Stimulated activated CD4-positive, alpha-beta T cell treated with anti-CD3 and anti-CD28 coated beads, Interleukin-1b, Interleukin-23, amount 100 ng/mL, for 1 hour (primary cell): ENCODE data around the gene MAP2K5.

ENCODE experiments used
- DNase-seq, 2 donors: peaks; one replicate each; pipeline ENCODE4 v3.0.0-alpha.2; 2020; ENCODE audit warnings: low read depth in 2 of 2

Gene MAP2K5

DNA sequence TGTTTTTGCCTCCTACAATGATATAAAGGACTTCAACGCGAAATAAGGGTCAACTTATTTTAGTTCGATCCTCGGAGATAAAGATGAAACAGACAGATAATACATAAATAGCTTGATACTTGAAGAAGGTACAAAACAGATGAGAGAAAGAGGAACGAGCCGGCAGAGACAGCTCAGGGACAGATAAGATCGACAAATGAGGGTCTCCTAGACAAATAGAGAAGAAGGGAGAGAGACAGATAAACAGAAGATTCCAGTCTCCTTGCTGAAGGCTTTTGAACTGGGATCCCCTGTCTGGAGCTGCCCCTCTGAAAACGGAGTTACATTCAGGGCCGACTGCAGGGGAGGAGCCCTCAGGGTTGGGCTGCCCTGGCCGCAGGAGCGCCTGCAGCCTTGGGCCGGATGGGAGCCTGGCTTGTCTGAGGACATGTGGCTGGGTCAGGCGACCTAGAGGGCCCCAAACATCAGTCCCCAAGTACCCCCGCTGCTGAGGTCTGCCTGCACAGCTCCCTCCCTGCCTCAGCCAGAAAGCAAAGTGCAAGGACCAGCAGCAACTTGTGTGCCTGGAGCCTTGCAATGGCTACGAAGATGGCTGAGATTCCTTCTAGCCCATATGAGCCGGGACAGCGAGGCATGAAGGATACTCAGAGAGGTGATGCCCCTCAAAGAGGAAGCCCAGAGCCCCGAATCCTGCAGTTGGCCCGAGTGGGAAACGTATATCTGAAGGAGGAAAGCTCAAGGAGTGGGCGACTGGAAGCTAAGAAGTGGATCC is 281.9 kb downstream of the MAP2K5 start:
- no peak for DNase-seq

DNA sequence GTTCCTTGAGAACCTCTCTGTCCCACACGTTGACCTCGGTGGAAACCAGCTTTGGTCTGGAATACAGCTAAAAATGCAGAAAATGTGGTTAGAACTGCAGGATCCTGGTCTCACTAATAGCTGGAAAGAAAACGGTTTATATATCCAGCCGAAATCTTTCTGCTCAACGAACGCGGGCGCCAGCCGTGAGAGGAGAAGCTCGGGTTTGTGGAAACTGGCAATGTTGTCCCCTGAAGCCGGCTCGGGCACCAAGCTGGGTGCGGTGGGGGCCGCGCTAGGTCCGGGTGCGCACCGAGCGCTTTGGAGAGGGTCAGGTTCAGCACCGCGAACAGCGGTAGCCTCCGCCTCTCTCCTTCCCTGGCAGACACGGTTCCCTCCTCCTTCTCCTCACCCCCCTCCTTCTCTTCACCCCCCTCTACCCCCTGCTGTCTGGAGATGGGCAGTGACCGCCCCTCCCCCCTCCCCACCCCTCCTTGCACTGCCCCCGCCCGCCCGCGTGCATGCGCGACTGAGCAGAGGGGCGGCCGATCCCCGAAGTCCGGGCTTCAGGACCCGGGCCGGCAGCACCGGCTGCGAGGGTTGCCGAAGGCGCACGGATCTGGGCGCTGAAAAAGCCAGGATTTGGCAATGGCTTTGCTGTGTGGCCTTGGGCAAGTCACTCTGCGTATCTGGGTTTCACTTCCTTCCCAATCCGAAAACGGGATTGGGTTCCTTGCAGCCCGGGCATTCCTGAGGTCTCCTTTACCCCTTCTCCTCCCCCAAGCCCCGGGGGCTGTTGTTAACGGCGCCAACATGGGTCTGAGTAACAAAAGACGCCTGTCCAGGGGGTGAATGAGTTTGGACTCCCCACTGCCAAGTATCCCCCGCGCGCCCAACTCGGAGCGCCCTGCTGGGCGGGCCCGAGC is 282.7 kb downstream of the MAP2K5 start, which contains the start of gene SKOR1:
Gene SKOR1, plus strand, starts transcription at position 534 of the 905 bp plus-strand sequence. Its CDS starts 94 bp downstream, at position 628.
- no peak for DNase-seq

DNA sequence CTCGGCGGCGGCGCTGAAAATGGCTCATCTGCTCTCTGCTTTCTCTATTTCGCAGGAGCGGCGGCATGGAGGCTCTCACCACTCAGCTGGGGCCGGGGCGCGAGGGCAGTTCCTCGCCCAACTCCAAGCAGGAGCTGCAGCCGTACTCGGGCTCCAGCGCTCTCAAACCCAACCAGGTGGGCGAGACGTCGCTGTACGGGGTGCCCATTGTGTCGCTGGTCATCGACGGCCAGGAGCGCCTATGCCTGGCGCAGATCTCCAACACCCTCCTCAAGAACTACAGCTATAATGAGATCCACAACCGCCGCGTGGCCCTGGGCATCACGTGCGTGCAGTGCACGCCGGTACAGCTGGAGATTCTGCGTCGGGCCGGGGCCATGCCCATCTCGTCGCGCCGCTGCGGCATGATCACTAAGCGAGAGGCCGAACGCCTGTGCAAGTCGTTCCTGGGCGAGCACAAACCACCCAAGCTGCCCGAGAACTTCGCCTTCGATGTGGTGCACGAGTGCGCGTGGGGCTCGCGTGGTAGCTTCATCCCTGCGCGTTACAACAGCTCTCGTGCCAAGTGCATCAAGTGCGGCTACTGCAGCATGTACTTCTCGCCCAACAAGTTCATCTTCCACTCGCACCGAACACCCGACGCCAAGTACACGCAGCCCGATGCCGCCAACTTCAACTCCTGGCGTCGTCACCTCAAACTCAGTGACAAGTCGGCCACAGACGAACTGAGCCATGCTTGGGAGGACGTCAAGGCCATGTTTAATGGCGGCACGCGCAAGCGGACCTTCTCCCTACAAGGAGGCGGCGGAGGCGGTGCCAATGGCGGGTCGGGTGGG is 283.6 kb downstream of the MAP2K5 start:
- DNase-seq: no peak

DNA sequence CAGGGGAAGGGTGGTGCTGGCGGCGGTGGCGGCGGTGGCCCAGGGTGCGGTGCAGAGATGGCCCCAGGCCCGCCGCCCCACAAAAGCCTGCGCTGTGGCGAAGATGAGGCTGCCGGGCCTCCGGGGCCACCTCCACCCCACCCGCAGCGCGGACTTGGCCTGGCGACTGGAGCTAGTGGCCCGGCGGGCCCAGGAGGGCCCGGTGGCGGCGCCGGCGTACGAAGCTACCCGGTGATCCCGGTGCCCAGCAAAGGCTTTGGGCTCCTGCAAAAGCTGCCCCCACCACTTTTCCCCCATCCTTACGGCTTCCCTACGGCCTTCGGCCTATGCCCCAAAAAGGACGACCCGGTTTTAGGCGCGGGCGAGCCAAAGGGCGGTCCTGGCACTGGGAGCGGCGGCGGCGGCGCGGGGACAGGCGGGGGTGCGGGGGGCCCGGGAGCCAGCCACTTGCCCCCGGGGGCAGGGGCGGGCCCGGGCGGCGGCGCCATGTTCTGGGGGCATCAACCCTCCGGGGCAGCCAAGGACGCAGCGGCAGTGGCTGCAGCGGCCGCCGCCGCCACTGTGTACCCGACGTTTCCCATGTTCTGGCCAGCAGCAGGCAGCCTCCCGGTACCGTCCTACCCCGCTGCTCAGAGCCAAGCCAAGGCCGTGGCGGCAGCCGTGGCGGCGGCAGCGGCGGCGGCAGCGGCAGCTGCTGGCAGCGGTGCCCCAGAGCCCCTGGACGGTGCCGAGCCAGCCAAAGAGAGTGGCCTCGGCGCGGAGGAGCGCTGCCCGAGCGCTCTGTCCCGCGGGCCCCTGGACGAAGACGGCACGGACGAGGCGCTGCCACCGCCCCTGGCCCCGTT is 284.4 kb downstream of the MAP2K5 start:
- no peak for DNase-seq

DNA sequence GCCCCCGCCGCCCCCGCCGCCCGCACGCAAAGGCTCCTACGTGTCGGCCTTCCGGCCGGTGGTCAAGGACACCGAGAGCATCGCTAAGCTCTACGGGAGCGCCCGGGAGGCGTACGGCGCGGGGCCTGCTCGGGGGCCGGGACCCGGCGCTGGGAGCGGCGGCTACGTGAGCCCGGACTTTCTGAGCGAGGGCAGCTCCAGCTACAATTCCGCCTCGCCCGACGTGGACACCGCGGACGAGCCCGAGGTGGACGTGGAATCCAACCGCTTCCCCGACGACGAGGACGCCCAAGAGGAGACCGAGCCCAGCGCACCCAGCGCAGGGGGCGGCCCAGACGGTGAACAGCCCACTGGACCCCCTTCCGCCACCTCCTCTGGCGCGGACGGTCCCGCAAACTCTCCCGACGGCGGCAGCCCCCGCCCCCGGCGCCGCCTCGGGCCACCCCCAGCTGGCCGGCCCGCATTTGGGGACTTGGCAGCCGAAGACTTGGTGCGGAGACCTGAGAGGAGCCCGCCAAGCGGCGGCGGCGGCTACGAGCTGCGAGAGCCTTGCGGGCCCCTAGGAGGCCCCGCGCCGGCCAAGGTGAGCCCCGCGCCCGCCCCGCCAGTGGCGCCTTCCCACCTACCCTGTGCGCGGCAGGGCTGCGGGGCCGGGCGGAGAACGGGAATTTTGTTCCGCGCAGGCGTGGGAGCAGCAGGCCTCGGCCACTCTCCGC is 285.2 kb downstream of the MAP2K5 start:
- DNase-seq: no peak

DNA sequence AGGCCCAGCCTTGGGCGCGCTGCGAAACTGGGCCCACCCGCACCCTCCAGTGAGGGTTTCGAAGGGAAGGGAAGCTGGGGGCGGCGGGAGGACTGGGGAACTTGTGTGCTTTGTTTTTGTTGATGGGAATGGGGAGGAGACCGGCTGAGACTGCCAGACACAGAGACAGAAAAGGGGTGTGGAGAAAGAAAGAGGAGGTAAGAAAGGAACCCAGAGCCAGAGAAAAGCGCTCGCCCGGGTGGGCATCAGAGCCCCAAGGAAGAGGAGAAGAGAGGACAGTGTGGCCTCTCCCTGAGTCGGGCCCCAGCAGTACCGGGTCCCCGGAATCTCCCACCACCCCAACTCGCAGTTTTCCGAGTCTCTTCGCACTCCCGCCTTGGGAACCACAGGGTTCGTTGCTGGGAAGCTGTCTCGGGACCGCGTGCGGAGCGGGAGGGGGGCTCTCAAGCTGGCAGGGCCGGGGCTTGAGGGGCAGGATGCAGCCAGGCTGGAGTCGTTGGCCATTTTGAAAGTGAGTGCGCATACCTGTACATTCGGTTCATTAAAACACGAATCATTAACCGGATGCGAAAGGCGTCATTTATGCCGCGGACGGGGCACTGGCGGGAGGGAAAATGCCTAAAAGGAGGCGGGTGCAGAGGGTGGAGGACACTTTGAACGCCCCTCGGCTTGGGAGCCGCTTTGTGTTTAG is 285.9 kb downstream of the MAP2K5 start:
- no peak for DNase-seq

DNA sequence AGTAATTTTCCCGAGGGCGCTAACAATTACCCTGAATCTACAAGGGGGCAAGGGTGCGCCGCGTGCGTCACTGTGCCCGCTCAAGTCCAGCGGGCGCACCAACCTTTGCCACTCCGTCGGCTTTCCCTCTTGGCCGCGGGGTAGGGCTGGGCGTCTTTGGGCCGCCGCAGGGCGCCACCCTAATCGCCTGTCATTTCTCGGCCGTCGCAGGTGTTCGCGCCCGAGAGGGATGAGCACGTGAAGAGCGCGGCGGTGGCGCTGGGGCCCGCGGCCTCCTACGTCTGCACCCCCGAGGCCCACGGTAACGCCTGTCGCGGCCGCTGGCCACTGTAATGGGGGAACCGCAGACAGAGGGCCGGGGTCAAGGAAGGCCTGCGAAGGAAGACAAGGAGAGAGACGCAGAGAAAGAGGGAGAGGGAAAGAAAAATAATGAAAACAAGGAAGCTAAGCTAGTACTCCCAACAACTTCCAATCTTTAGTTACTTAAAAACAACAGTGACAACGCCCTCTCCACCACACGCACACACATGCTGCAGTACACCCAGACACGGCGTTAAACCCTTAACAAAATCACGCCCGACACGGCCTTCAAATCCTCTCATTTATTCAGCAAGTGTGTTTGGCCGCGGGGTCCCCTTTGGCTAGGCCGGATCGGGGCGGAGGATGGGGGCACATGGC is 286.6 kb downstream of the MAP2K5 start:
- DNase-seq: no peak

DNA sequence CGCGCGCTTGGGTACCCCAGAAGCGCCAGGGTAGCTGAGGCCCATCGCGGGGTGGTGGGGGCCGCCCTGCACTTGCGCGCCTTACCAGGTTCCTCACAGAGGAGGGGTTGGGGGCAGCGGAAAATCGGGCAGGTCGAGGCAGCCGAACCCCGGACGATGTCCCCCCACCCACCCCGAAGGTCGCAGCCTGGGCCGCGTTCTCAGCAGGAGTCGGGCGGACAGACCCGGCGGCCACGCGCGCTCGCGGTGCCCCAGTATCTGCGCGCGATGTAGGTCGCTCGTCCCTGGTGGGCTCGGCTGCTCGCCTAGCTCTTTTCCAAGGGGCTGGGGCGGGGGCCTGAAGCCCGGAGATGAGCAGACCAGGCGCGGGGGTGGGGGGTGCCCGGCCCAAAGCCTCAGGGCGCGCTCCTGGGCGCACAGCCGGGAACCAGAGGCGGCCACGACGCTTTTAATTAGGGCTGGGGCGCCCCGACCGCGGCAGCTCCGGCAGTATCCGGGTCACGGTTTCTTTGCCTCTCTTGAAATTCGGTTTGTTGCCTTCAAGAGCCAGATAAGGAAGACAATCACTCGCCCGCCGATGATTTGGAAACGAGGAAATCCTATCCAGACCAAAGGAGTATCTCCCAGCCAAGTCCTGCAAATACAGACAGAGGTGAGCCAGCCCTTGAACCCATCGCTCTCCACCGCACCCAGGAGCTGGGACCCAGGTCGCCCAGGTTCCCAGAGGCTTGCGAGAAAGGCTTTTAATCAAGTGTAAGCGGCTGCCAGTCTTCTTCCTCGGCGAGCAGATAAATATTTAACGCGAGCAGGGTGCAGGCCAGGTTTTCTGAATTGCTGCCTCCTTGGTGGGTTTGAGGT is 287.4 kb downstream of the MAP2K5 start:
- no peak for DNase-seq

DNA sequence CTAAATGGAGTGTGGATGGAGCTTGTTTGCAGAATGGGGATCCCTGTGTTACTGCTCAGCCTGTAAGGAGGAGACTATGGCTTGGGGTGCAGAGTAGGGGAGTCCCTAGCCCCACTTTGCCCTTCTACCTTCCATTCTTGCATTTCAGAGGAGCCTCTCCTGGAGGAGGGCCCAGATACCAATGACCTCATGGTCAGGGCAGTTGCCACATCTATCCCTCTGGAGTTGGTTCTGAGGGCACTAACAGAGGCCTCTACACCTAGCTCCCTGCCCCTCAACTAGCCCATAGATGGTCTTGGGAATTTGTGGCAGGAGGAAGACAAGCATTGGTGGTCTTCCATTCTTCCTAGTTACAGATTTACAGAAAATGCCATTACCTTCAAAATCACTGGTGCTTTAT is 288.9 kb downstream of the MAP2K5 start:
- DNase-seq: no peak

DNA sequence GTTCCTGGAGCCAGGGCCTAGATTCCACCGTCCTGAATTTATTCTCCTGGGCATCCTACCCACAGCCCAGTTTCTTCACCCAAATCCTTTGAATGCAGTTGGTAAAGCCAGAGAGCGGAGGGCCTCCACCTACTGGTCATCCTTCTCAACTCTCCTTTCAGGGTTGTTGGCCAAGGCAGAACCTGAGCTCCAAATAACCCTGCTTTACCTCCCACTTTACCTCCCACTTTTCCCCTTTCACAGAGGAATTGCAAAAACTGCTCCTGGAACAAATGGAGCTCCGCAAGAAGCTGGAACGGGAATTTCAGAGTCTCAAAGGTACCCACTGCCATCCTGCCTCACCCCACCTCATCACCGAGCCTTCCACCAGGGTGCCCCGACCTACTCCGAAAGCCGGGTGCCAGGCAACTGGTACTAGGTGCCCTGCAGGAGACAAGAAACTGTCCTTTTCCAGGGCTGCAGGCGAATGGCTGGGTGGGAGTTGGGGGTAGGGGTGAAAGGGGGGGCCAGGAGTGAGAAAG is 289.6 kb downstream of the MAP2K5 start:
- DNase-seq: no peak

DNA sequence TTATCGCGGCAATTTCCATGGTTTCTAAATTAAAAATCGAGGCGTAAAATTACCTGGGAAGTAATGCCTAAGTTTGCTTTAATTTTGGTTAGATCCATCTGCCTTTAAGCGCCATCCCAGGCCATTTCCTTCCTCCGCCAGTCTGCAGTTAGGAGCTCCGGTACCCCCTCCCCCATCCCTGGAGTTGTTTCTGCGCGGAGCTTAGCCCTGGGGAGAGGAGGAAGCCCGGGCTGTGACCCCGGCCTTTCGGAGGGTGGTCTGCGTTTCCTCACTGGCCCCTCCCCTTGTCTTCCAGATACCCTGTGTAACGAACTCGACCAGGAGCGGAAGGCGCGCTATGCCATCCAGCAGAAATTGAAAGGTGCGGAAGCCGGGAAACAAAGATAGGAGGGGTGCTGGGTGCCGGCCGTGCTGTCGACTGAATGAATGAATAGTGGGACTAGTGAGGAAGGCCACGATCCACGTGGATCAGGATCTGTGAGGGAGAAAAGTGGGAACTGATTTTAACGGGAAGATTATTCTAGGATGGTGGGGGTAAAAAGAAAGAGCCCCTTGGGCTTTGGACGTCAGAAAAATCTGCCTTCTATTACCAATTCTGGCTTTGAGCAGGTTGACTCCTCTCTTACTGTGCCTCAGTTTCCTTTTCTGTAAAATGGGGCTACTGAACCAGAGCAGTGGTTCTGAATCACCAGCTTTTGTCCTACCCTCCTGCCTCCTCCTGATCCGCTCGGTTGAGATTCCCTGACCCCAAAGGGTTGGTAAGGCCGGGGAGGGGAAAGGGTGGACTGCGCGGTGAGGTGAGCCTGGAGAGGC is 290.6 kb downstream of the MAP2K5 start:
- no peak for DNase-seq

DNA sequence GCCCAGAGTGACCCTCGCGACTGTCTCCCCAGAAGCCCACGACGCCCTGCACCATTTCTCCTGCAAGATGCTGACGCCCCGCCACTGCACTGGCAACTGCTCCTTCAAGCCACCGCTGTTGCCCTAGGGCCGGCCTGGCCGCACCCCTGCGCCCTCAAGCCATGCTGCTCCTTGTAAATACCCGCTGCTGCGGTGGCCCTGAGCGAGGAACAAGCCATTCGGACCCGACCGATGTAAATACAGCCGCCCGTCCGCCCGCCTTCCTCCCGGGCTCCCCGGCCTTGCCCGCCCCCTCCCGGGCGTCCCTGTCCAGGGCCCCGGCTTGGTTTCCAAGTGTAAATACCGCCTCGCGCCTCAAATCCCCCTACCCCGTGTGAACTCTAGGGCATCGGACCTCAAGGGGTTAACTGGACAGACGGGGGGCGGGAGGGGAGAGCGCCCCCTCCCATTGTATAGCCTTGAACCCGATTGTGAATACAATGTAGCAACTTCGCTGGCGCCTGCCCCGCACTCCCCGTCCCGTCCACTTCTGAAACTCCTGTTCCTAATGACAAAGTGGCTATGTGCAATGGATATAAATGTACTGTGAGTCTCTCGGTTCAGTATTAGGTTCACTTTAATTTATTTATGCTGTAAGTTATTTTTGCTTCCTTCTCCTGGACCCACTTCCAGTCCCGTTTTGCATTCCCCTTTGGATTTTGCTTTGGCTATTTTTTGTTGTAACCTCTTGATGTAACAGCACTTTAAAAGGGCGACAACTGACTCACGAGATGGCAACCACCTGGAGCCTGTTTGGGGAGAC is 291.4 kb downstream of the MAP2K5 start:
- no peak for DNase-seq

DNA sequence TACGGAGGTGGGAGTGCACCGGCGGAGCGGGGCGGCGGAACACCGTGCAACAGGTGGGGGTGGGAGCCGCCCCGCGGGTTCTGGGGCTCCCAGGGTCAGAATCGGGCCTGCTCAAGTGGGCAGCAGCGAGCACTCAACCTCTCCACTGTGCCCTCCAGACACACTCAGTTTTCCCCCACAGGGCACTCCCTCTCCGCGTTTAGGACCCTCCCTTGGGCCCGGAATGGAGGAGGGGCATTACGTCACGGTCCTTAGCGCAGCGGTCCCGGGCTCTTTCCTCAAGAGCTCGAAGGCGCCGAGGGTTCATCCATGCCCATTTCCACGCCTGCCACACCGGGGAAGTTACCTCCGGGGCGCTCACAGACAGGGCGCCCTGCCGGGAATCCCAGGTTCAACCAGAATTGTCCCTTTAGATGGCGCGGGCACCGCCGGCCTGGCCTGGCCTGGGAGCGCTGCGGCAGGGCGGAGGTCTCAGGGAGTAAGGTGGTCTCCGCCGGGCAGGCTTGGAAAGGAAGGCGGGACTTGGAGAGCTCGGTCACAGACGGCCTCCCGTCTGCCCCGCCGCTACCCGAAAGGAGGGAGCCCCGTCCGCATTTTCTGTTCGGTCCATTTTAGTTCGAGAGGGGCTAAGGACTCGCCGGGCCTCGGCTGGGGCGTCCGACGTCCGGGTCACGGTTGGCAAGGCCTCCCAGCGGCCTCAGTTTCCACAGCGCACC is 292.2 kb downstream of the MAP2K5 start:
- DNase-seq: no peak

DNA sequence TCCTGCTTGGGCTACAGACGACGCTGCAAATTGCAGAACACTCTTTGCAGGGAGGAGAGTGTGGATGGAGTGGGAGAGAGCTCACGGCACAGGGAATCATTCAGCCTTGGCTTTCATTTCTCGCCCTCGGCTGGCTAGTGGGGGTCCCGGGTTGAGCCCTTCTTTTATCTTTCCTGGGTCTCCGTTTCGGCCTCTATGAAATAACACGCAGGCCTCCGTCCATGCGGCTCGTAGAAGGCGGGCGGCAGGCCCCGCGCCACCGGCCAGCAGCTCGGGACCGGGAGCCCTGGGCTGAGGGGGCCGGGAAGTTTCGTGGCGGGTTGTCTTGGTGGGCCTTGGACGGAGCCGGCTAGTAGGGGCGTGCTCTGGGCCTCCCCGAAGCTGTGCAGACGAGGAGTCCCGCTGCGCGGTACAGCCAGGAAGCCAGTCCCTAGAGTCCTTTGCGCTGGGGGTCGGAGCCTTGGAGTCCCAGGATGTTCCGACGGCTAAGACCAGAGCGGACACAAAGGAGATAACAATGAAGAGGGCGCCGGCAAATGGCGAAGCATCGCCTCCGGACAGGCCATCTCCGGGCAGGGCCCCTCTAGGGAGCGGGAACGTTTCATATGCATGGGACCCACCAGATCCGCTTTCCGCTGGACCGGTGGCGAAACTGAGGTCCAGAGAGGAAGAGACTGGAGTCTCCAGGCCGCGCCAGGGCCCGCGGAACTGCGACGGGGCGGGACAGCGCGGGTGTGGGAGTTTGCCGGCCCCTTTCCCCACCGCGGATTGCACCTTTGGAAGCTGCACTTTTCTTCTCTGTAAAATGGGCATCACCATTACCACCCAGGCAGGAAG is 293.0 kb downstream of the MAP2K5 start:
- no peak for DNase-seq

DNA sequence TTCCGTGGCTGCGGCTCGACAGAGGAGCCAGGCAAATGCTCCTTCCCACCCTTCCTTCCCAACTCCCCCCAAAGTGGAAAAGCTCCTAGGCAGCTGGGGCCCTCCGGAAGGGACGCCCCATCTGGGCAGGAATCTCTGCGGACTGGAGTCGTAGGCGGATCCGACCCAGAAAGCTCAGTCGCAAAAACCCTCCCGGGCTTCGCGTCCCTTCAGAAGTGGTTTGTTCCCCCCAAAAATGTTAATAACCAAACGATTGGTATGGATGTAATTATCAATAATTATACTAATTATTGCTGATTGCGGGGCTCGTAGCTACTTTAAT is 293.6 kb downstream of the MAP2K5 start:
- no peak for DNase-seq
